Keratinocyte (primary cell): ENCODE measurements around the gene PRKCA. TPM values are rescaled to one million over a fixed set of nuclear protein-coding genes. Genes with fewer than 3 reads are reported as not detected.

Experiments
- DNase-seq: peaks from one replicate; pipeline ENCODE4 v3.0.0-alpha.2; 2011; ENCODE audit warnings: low read depth, missing footprints, low spot score
- FAIRE-seq: peaks from 2 replicates; lab custom pipeline; 2011; peaks lifted over from hg19 to GRCh38; lab: Jason Lieb, UNC
- H2AFZ ChIP-seq: 2 replicates; pipeline ENCODE4 v1.6.0; 2012; ENCODE audit warnings: low read length, control low read depth, inconsistent platforms; ENCODE audit not compliant: control insufficient read depth
- H3K27ac ChIP-seq: 2 replicates; pipeline ENCODE4 v1.5.1; 2011; ENCODE audit warnings: low read length; ENCODE audit not compliant: control insufficient read depth, insufficient read depth
- H3K27me3 ChIP-seq: 3 replicates; pipeline ENCODE4 v1.6.0; 2011; ENCODE audit warnings: low read length; ENCODE audit not compliant: control insufficient read depth, insufficient read depth; ENCODE audit errors: extremely low read depth
- H3K36me3 ChIP-seq, 2 experiments: 2 replicates in 1 of 2; 3 replicates in 1 of 2; pipeline ENCODE4 v1.5.1; 2011; ENCODE audit warnings: low read length in 2 of 2, mild to moderate bottlenecking in 1 of 2; ENCODE audit not compliant: control insufficient read depth in 2 of 2, insufficient read depth in 2 of 2; ENCODE audit errors: extremely low read depth in 1 of 2
- H3K4me1 ChIP-seq: 3 replicates; pipeline ENCODE4 v1.5.1; 2011; ENCODE audit warnings: low read length; ENCODE audit not compliant: control insufficient read depth, insufficient read depth; ENCODE audit errors: extremely low read depth
- H3K4me2 ChIP-seq: 3 replicates; pipeline ENCODE4 v1.6.0; 2011; ENCODE audit warnings: low read depth, low read length; ENCODE audit not compliant: control insufficient read depth, insufficient read depth; ENCODE audit errors: extremely low read depth
- H3K4me3 ChIP-seq, 3 experiments: fragments of 200-600 bp in 1 of 3; sonication (generic) in 1 of 3; 2 replicates in 2 of 3; 3 replicates in 1 of 3; pipeline ENCODE4 v1.5.1; 2011 to 2016; ENCODE audit warnings: low read length in 3 of 3, mild to moderate bottlenecking in 3 of 3, control low read depth in 2 of 3, inconsistent platforms in 1 of 3, low read depth in 1 of 3, mixed read lengths in 1 of 3, mixed run types in 1 of 3, moderate library complexity in 1 of 3; ENCODE audit not compliant: control insufficient read depth in 2 of 3, insufficient read depth in 2 of 3; ENCODE audit errors: extremely low read depth in 1 of 3
- H3K79me2 ChIP-seq: 2 replicates; pipeline ENCODE4 v1.6.0; 2012; ENCODE audit warnings: low read length; ENCODE audit not compliant: control insufficient read depth, insufficient read depth
- H3K9ac ChIP-seq: 3 replicates; pipeline ENCODE4 v1.6.0; 2011; ENCODE audit warnings: low read length; ENCODE audit not compliant: control insufficient read depth, insufficient read depth; ENCODE audit errors: extremely low read depth
- H3K9me1 ChIP-seq: 3 replicates; pipeline ENCODE4 v1.6.0; 2011; ENCODE audit warnings: low read length; ENCODE audit not compliant: control insufficient read depth, insufficient read depth; ENCODE audit errors: extremely low read depth
- H3K9me3 ChIP-seq: 2 replicates; pipeline ENCODE4 v1.5.1; 2012; ENCODE audit warnings: low read depth, low read length; ENCODE audit not compliant: control insufficient read depth
- H4K20me1 ChIP-seq: 3 replicates; pipeline ENCODE4 v1.6.0; 2011; ENCODE audit warnings: low read length; ENCODE audit not compliant: control insufficient read depth, insufficient read depth; ENCODE audit errors: extremely low read depth
- EZH2 ChIP-seq: IDR thresholded peaks from one replicate; pipeline ENCODE4 v1.6.1; 2012; ENCODE audit warnings: inconsistent platforms, mild to moderate bottlenecking, low read length, moderate library complexity
- dilution Hi-C: fragments of 300-500 bp; cut with MboI; formaldehyde crosslinking; loops from one replicate; pipeline ENCODE4 v1.7.0; 2020; ENCODE audit warnings: low sequenced_read_pairs; ENCODE audit not compliant: extremely low pct_ligation_motif_present
- polyA plus RNA-seq, 5 experiments: library from polyadenylated mRNA; depleted of rRNA in 3 of 5; stranded (reverse) in 3 of 5; stranded (forward) in 1 of 5; unstranded in 1 of 5; fragments of >200 nt; gene quantifications; 1 replicate in 1 of 5; 2 replicates in 3 of 5; 3 replicates in 1 of 5; pipeline versions ENCODE4 v1.2.1 to v1.2.3, GENCODE V29; 2011 to 2012; ENCODE audit warnings: missing spikeins in 2 of 5, low read depth in 1 of 5, low replicate concordance in 1 of 5
- TF ChIP-seq, protein P1 (sequence below), 3 experiments: IDR thresholded peaks in 1 of 3; conservative IDR thresholded peaks in 1 of 3; optimal IDR thresholded peaks in 1 of 3; 2 replicates in 2 of 3; 3 replicates in 1 of 3; pipeline versions ENCODE3 to v1.5.1; 2011; ENCODE audit warnings: low read length in 3 of 3, mild to moderate bottlenecking in 3 of 3, moderate library complexity in 2 of 3, control low read depth in 1 of 3, inconsistent platforms in 1 of 3; ENCODE audit not compliant: insufficient read depth in 2 of 3; ENCODE audit errors: extremely low read depth in 1 of 3

PRKCA gene
- polyA plus RNA-seq, 1 donor (not counting 4 experiments of a cell fraction or from before 2014, with no cell fraction given), result 3.6 TPM

DNA sequence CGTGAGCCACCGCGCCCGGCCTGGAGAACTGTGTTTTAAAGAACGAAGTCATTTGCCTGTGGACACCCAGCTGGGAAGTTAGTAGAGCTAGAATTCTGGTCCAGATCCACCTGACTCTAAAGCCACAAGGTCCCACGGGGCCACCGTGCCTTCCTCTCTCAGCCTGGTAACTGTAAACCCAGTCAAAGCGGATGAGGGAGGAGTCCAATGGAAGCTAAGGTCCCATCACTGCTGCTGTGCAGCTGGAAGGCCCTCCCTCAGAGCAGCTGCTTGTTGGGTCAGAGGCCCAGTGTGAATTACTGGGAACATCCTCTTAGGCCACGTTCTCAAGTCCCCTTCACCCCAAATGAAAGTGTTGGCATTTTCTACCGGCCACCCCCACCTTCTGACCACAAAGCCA, 483.7 kb downstream of the PRKCA start:
- DNase-seq (no peak), FAIRE-seq (no peak)
- no peak overlapping the region for H3K9ac ChIP-seq
- H3K4me3 ChIP-seq, result no peak overlapping the region
- dilution Hi-C loops, result no loop called here
- H3K79me2 ChIP-seq, result no peaks in the 10 kb centered on the region
- no peak overlapping the region for H2AFZ ChIP-seq
- no peak overlapping the region for H3K4me2 ChIP-seq
- H3K36me3 ChIP-seq, result no peaks in the 10 kb centered on the region
- H3K9me3 ChIP-seq, result no peaks in the 10 kb centered on the region
- H3K27me3 ChIP-seq, result no peaks in the 10 kb centered on the region
- TF ChIP-seq, protein P1, sequence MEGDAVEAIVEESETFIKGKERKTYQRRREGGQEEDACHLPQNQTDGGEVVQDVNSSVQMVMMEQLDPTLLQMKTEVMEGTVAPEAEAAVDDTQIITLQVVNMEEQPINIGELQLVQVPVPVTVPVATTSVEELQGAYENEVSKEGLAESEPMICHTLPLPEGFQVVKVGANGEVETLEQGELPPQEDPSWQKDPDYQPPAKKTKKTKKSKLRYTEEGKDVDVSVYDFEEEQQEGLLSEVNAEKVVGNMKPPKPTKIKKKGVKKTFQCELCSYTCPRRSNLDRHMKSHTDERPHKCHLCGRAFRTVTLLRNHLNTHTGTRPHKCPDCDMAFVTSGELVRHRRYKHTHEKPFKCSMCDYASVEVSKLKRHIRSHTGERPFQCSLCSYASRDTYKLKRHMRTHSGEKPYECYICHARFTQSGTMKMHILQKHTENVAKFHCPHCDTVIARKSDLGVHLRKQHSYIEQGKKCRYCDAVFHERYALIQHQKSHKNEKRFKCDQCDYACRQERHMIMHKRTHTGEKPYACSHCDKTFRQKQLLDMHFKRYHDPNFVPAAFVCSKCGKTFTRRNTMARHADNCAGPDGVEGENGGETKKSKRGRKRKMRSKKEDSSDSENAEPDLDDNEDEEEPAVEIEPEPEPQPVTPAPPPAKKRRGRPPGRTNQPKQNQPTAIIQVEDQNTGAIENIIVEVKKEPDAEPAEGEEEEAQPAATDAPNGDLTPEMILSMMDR (optimal IDR thresholded peaks at IDR 0.05 in 1 of 3, IDR thresholded peaks at IDR 0.05 in 1 of 3, conservative IDR thresholded peaks at IDR 0.05 in 1 of 3; ENCODE audit: extremely low read depth in 1 of 3, insufficient read depth in 2 of 3, low read length in 3 of 3), result no peak
- TF ChIP-seq EZH2, result no peak
- no peaks in the 10 kb centered on the region for H3K4me1 ChIP-seq
- no peaks in the 10 kb centered on the region for H3K9me1 ChIP-seq
- H3K27ac ChIP-seq, result no peak overlapping the region
- H4K20me1 ChIP-seq, result no peaks in the 10 kb centered on the region

DNA sequence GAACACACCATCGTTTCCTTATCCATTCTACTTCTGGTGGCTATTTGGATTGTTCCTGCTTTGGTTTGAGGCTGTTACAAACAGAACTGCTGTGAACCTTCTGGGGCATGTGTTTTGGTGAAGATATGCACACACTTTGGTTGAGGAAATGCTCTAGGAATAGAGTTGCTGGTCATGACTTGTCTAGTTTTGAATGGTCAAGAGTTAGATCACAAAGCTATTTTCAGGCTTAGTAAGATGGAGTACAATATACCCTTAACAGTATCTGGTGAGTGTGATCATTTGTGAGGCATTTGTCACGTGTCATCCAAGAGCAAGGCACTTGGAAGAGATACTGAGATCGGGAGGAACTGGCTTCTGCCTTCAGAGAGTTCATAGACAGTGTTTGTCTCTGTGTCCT, 485.5 kb downstream of the PRKCA start:
- DNase-seq, result no peak
- Histone ChIP-seq H3K4me3 (no peak overlapping the region), H3K27ac (no peak overlapping the region), H3K9ac (no peak overlapping the region), H3K27me3 (no peaks in the 10 kb centered on the region), H3K79me2 (no peaks in the 10 kb centered on the region), H3K9me3 (no peaks in the 10 kb centered on the region), H3K4me1 (no peaks in the 10 kb centered on the region), H3K9me1 (no peaks in the 10 kb centered on the region), H3K36me3 (no peaks in the 10 kb centered on the region), H4K20me1 (no peaks in the 10 kb centered on the region), H2AFZ (no peak overlapping the region), H3K4me2 (no peak overlapping the region)
- dilution Hi-C loops, result no loop called here
- FAIRE-seq, result no peak
- TF ChIP-seq, protein P1 (optimal IDR thresholded peaks at IDR 0.05 in 1 of 3, IDR thresholded peaks at IDR 0.05 in 1 of 3, conservative IDR thresholded peaks at IDR 0.05 in 1 of 3; ENCODE audit: extremely low read depth in 1 of 3, insufficient read depth in 2 of 3, low read length in 3 of 3), result no peak
- no peak for TF ChIP-seq EZH2
